ENCODE data around the gene CCDC88A.

The CCDC88A gene

GRCh38 chr2:55422876-55423665 is 3.4 kb upstream of the CCDC88A start:
- DNase-seq (ENCODE audit: low read depth in 2 of 2) = no peak

DNA sequence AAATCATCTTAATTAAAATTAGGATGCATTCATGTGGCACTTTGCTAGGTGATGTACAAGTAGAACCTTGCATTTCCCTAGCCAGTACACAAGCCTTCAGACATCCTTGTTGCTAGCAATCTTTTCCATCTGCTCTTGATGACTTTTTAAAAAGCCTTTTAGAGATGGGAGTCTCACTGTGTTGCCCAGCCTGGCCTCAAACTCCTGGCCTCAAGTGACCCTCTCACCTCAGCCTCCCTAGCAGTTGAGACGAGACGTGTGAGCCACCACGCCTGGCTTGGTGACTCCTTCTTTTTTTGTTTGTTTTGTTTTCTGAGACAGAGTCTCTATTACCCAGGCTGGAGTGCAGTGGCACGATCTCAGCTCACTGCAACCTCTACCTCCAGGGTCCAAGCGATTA is 1.7 kb upstream of the CCDC88A start:
- DNase-seq (ENCODE audit: low read depth in 2 of 2) = no peak

DNA sequence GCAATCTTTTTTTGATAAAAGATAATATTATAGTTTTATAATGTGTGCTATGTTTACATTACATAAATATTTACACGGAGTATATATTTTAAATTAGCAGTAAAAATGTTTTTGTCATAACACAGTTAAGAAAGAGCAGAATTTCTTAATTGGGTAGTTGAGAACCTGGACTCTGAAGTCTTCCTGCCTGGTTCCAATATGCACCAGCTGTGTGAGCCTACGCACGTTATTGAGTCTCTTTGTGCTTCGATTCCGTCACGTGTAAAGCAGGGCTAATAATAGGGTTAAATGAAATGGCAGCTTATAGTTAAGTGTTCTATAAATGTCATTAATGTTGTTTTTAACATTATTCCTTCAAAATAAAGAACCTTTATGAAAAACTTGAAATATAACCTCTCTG is 1.2 kb upstream of the CCDC88A start:
- DNase-seq (ENCODE audit: low read depth in 2 of 2) = no peak

GRCh38 chr2:55420439-55420725 is 726 bp upstream of the CCDC88A start:
- DNase-seq (ENCODE audit: low read depth in 2 of 2) = no peak

GRCh38 chr2:55419233-55419678 is 400 bp downstream of the CCDC88A start:
- no peak for DNase-seq (ENCODE audit: low read depth in 2 of 2)

- DNase-seq (ENCODE audit: low read depth in 2 of 2) = no peak
Measured at GRCh38 chr2:55418512-55419232, 984 bp downstream of the CCDC88A start.

DNA sequence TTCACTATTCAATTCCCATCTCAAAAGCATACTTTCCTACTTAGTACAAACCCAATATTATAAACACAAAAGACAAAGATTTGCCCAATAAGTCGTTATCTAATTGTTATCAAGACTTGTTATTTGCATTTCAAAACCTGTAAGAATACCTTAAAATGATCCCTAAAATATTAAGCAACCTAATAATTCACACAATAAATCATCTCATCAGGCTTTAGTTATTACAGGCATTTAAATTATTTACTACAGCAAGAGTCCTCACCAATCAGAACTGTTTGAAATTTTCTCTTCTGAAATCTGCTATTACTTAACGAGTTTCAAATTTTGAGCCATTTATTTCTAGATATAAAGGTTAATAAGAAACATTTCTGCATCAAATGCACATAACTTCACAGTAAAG is 1.6 kb downstream of the CCDC88A start:
- no peak for DNase-seq (ENCODE audit: low read depth in 2 of 2)

DNA sequence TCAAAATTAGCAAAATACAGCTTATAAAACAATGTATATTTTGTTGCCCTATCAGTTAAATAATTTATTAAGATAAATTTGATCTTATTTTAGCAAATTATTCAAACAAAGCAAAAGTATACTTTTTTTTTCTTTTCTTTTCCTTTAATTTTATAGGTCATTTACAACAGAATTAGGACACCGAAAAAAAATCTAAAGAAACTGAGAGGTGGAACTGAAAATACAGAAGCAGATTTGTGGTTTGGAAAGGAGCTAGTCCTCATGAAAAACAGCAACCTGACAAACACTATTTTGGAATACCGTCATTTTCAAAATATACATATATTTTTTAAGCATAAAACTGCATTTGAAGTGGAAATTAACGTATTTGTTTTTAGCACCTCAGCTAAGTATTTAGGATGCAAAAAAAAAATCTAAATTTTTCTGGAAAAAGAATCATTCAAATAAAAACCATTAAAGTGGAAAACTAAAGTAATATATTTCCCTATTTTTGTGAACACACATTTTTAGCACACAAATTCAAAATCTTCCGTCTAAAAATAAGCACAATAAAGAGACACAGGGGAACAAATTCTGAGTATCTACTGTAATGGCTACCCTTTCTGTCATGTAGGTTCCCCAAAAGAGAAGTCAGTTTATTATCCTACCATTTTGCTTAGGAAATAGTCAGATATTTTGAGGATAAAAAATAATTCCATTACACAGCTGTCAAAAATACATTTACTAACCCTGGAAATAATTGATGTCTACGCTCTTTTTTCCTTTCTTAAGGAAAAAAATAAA is 2.7 kb downstream of the CCDC88A start:
- no peak for DNase-seq (ENCODE audit: low read depth in 2 of 2)

DNA sequence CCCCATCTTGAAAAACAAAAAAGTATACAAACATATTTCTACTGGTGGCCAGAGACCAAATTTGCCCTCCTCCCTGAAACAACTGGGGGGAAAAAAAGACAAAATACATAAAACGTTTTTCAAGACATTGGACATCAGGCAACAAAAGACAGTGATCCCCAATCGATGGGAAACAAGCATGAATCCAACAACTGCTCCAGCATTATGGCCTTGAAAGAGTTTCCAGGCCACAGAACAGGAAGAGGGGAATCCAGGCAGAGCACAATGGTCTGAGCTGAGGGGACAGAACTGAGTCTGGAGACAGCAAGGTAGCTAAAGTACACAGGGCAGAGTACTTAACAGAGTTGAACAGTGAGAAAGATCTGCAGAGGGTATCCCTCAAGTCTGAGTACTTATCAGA is 4.4 kb downstream of the CCDC88A start:
- no peak for DNase-seq (ENCODE audit: low read depth in 2 of 2)

DNA sequence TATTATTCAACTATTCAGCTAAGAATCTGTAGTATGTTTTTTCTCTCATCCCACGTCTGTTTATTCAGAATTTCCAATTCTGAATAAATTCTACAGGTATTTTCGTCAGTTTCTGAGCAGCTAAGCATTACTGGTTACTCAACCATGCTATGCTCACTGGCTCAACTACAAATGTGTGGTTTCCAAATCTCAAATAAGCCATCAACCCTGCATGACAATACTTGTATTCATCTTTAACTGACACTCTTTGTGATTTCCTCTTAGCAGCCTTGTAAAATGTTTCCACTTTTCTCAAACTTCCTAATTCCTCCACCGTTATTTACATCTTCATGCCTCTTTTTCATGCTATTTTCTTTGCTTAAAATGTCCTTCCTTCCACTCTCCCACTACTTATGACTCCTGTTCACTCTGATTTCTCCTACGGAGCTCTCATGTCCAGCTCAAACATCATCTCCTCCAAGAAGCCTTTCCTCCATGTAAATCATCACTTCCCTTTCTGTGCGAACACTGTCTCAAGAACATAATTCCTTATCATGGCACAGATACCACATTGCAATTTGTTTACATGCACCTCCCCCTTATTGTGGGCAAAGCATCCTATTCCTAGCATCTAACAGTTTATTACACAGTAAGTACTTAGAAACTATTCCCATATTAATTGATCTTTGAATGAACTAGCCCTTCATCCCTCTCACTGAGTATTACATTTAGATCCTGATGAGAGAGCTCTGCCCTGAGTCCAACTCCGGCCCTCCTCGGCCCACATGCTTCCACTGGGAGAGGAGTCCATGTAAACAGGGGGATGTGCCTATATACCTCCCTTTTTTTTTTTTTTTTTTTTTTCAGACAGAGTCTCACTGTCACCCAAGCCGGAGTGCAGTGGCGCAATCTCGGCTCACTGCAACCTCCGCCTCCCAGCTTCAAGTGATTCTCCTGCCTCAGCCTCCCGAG is 10.5 kb downstream of the CCDC88A start:
- no peak for DNase-seq (ENCODE audit: low read depth in 2 of 2)

GRCh38 chr2:55408098-55408882 is 11.4 kb downstream of the CCDC88A start:
- DNase-seq (ENCODE audit: low read depth in 2 of 2) = no peak

DNA sequence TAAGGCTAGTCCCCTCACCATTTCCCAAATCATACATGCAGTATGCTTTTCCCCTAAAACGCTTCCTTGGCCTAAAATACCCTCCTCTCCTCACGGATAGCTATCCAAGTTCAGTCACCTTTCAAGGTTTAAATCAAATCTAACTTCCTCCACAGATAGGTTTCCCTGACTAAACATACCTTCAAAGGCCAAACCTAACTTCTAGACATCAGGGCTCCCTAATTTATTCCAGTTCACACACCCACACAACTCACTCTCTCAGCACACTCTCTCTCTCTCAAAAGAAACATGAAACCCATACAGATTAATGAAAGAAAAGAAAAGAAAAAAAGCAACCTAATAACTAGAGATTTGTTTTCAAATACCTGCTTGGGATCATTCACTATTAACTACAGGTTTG is 14.5 kb downstream of the CCDC88A start:
- no peak for DNase-seq (ENCODE audit: low read depth in 2 of 2)

GRCh38 chr2:55403256-55403998 is 16.2 kb downstream of the CCDC88A start:
- DNase-seq (ENCODE audit: low read depth in 2 of 2) = no peak

DNA sequence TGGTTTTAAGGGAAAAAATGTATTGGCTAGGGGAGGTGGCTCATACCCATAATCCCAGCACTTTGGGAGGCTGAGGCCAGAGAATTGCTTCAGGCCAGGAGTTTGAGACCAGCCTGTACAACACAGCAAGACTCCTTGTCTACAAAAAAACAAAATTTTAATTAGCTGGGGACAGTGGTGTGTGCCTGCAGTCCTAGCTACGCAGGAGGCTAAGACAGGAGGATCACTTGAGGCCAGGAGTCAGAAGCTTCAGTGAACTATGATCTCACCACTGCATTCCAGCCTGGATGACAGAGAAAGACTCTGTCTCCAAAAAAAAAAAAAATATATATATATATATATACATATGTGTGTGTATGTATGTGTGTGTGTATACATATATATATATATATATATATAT is 18.5 kb downstream of the CCDC88A start:
- DNase-seq (ENCODE audit: low read depth in 2 of 2) = no peak

GRCh38 chr2:55400332-55400731 is 19.3 kb downstream of the CCDC88A start:
- DNase-seq (ENCODE audit: low read depth in 2 of 2) = no peak

GRCh38 chr2:55399815-55400214 is 19.8 kb downstream of the CCDC88A start:
- no peak for DNase-seq (ENCODE audit: low read depth in 2 of 2)

DNA sequence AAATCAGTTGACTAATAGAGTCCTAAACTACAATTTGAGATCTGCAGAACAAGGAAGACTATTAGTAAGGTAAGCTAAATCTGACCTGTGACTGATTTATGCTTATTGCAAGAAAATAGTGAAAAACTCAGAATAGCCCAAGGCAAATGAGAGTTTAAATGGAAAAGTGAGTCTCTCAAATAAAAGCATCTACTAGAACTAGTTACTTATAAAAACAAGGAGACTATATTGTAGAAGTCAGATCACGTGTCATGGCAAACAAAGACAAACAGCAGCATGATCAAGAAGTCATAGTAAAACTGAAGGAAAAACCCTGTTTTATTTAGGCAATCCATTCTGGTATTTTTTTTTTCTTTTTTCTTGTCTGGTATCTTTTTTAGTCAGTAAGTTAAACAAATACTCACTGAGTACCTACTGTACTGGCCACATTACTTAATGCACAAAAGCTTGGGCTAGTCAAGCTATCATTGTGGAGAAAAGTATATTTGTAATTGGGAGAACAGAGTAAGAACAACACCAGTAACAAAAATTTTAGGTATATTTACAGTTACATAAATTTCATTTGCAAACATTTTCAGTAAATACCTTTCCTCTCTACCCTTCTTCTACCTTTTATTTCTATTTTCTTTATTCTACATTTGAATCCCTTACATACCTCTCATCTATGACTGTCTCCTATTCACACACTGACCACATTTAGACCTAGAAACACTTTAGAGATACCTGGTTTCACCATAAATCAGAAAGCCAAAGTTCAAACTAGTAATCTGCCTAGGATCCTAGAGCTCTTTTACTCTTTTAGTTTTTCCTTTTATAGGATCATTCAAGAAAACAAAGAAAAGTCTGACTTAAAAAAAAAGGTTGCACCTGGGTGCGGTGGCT is 23.7 kb downstream of the CCDC88A start:
- DNase-seq (ENCODE audit: low read depth in 2 of 2) = no peak

DNA sequence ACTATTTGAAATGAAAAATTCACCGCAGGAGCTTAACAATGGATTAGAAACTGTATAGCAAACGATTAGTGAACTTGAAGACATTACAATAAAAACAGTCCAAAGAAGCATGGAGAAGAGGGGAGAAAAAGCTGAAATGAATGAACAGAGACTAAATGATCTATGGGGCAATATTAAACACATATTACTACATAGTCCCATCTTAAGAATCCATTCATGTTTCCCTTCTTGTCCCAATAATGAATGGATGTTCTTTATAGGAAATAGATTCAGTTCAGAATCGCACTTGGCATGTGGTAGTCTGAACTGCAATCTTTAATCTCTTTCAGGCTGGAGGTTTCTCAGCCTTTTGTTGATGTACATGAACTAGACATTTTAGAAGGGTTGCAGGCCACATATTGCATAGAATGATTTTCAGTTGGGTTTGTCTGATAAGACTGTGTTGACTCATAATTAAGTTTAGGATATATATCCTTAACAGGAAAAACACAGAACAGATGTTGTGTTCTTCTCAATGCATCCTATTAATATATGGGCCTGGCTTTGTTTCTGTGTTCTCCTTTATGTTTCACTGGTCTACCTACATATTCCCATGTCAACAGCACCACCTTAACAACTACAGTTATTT is 27.9 kb downstream of the CCDC88A start:
- DNase-seq (ENCODE audit: low read depth in 2 of 2) = no peak

DNA sequence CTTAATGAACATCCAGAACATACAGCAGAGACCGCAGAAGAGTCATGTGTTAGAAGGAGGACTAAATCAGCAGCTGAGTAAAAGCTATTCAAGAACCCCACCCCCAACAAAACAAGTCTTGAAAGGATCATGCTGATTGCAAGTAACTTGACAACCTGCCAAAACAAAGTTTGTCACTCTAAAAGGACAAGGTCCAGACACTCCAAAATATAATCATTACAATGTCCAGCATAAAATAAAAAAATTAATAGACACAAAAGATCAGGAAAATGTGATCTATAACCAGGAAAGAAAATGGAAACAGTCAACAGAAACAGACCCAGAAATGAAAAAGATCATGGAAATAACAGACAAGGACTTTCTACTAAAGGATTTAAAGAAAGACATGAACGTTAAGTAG is 28.5 kb downstream of the CCDC88A start:
- no peak for DNase-seq (ENCODE audit: low read depth in 2 of 2)

All from stimulated activated CD4-positive, alpha-beta T cell treated with anti-CD3 and anti-CD28 coated beads, Interleukin-12 subunit alpha, Interleukin-12 subunit beta, amount 100 ng/mL, for 24 hours (primary cell).